Vagina (tissue), 2 donors: ENCODE data around the gene MRPL30. TPM values are rescaled to one million over a fixed set of nuclear protein-coding genes. Genes with fewer than 3 reads are reported as not detected.

ENCODE experiments used
- DNase-seq, 2 donors: peaks; one replicate each; pipeline ENCODE4 v3.0.0-alpha.2; 2017; ENCODE audit errors: extremely low spot score in 2 of 2
- H3K27ac ChIP-seq: fragments of 200-600 bp; sonication (generic); one replicate; pipeline ENCODE4 v1.5.1; 2019
- H3K27me3 ChIP-seq: fragments of 200-600 bp; sonication (generic); one replicate; pipeline ENCODE4 v1.5.1; 2019
- H3K36me3 ChIP-seq, 2 donors: fragments of 200-600 bp; sonication (generic); one replicate each; pipeline ENCODE4 v1.5.1; 2017 to 2019
- H3K4me1 ChIP-seq: fragments of 200-600 bp; sonication (generic); one replicate; pipeline ENCODE4 v1.5.1; 2019
- H3K4me3 ChIP-seq, 2 donors: fragments of 200-600 bp; sonication (generic); 1 replicate in 1 of 2; 2 replicates in 1 of 2; pipeline ENCODE4 v1.5.1; 2016 to 2019
- H3K9me3 ChIP-seq: fragments of 200-600 bp; sonication (generic); one replicate; pipeline ENCODE4 v1.5.1; 2019
- POLR2A ChIP-seq, 2 donors: fragments of 450-650 bp; IDR thresholded peaks; one replicate each; pipeline ENCODE4 v1.6.1; 2017; ENCODE audit warnings: antibody characterized with exemption in 2 of 2, mild to moderate bottlenecking in 2 of 2, moderate library complexity in 2 of 2
- POLR2AphosphoS5 ChIP-seq, 2 donors: sonication (generic); formaldehyde crosslinking; IDR thresholded peaks; one replicate each; pipeline ENCODE4 v1.9.0; 2017; ENCODE audit warnings: antibody characterized with exemption in 2 of 2, mild to moderate bottlenecking in 2 of 2, low read depth in 1 of 2; ENCODE audit not compliant: insufficient read depth in 1 of 2
- intact Hi-C: fragments of 100-400 bp; cut with DNase I; formaldehyde crosslinking; loops from one replicate; pipeline ENCODE4 v1.15.1; 2023
- total RNA-seq: library from RNA; depleted of rRNA; stranded (reverse); fragments of >200 nt; gene quantifications from one replicate; pipeline ENCODE4 v1.2.3, GENCODE V29; 2016
- TF ChIP-seq, protein P1 (sequence below), 3 experiments: fragments of 450-650 bp in 2 of 3; fragments of 200-600 bp in 1 of 3; sonication (generic) in 1 of 3; IDR thresholded peaks; one replicate each; pipeline ENCODE4 v1.5.1; 2017 to 2019; ENCODE audit warnings: antibody characterized with exemption in 3 of 3, mild to moderate bottlenecking in 2 of 3, moderate library complexity in 2 of 3

MRPL30 gene
- total RNA-seq, 1 donor from 2014 or later = 27.0 TPM

DNA sequence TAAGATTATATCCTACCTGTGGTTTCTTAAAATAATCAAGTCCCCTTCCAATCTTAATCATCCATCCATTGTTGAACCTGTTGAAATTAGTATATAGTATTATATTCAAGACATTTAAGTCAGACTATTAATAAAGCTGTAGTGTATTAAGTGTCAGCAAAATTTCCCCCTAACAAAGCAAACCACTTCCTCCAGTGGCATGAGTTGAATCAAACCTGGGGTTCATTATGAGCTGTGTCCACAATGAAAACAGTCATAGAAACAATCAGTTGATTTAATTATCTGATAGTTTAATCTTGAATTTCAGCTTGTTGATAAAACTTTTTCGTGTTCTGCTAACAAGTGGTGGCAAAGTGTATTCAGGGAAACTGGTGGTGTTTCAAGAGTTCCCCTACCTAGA, 11.4 kb upstream of the MRPL30 start:
- H3K9me3 ChIP-seq = no peaks in the 10 kb centered on the region
- no peaks in the 10 kb centered on the region for H3K27me3 ChIP-seq
- TF ChIP-seq, protein P1, sequence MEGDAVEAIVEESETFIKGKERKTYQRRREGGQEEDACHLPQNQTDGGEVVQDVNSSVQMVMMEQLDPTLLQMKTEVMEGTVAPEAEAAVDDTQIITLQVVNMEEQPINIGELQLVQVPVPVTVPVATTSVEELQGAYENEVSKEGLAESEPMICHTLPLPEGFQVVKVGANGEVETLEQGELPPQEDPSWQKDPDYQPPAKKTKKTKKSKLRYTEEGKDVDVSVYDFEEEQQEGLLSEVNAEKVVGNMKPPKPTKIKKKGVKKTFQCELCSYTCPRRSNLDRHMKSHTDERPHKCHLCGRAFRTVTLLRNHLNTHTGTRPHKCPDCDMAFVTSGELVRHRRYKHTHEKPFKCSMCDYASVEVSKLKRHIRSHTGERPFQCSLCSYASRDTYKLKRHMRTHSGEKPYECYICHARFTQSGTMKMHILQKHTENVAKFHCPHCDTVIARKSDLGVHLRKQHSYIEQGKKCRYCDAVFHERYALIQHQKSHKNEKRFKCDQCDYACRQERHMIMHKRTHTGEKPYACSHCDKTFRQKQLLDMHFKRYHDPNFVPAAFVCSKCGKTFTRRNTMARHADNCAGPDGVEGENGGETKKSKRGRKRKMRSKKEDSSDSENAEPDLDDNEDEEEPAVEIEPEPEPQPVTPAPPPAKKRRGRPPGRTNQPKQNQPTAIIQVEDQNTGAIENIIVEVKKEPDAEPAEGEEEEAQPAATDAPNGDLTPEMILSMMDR (IDR thresholded peaks at IDR 0.05) = no peak
- TF ChIP-seq POLR2AphosphoS5 (IDR thresholded peaks at IDR 0.05; ENCODE audit: insufficient read depth in 1 of 2, low read depth in 1 of 2) = no peak
- no peak overlapping the region for H3K4me3 ChIP-seq
- H3K4me1 ChIP-seq = no peaks in the 10 kb centered on the region
- H3K36me3 ChIP-seq = peaks cover 0 to 58% of the 10 kb centered on the region in 2 donors
- no peak overlapping the region for H3K27ac ChIP-seq
- no peak for DNase-seq
- intact Hi-C loops = no loop called here

DNA sequence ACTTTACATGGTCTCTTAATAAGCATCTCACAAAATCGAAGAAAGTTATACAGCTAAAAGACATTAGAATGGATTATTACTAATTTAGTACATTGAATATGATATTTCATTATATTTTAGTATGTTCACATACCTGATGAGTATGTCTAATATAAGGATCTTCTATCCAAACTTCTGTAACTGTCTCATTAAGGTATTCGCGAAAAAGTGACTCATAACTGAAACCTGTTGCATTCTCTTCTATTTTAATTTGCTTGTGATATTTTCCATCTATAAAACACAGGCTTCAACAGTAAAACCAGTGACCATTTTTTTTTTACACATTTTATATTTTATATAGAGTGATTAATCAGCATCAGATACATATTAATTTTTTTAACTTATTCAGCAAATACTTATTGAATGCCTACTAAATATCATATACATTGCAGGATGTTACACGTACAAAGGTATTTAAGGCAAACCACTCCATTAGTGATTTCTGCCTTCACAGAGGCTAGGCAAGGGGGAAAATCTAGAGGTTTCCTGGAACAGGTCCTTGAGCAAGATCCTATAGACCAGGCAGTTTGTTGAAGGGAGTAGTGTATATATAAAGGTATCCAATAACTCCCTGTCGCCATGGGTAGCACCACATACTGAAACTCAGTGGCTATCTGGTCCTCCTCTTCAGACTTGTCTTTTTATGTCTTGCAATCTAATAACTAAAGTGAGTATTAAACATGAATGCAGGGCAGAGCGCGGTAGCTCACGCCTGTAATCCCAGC, 9.4 kb upstream of the MRPL30 start:
- TF ChIP-seq POLR2AphosphoS5 (IDR thresholded peaks at IDR 0.05; ENCODE audit: insufficient read depth in 1 of 2, low read depth in 1 of 2) = no peak
- TF ChIP-seq, protein P1 (IDR thresholded peaks at IDR 0.05) = no peak
- no peak for TF ChIP-seq POLR2A (IDR thresholded peaks at IDR 0.05)
- no peak overlapping the region for H3K27ac ChIP-seq
- no peaks in the 10 kb centered on the region for H3K9me3 ChIP-seq
- H3K36me3 ChIP-seq = peaks cover 0 to 54% of the 10 kb centered on the region in 2 donors
- H3K4me3 ChIP-seq = no peak overlapping the region
- H3K4me1 ChIP-seq = no peaks in the 10 kb centered on the region
- no peak for DNase-seq
- intact Hi-C loops = no loop called here
- H3K27me3 ChIP-seq = no peaks in the 10 kb centered on the region

DNA sequence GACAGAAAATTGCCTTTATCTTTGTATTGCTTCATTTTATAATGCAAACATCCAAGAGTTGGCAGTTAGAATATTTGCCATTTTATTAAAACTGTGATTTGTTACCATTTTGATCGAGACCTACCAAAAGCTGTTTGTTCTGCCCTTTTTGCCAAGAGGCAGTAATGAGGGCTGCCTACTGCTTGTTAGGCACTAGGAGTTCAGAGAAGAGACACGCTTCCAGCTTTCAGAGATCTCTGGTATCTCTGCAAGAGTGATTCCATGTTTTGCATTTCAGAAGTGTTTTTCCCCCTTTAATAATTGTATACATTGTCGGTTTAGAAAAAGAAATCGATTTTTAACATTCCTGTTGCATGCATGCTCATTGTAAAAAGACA, 628 bp downstream of the MRPL30 start:
- Histone ChIP-seq H3K36me3 (no peaks in the 10 kb centered on the region), H3K27me3 (no peaks in the 10 kb centered on the region), H3K4me1 (peaks cover 45% of the 10 kb centered on the region), H3K27ac (peak overlapping the region; percentile 44), H3K9me3 (no peaks in the 10 kb centered on the region), H3K4me3 (peak overlapping the region; percentile 59 to 70)
- intact Hi-C loops = loop anchor here (10.0 kb wide), 1 partner anchor 1477 kb away; no protein-coding TSS in a partner anchor
- no peak for DNase-seq
- TF ChIP-seq, protein P1 (IDR thresholded peaks at IDR 0.05) = no peak
- TF ChIP-seq POLR2AphosphoS5 (IDR thresholded peaks at IDR 0.05; ENCODE audit: insufficient read depth in 1 of 2, low read depth in 1 of 2) (no peak), POLR2A (IDR thresholded peaks at IDR 0.05) (no peak)

DNA sequence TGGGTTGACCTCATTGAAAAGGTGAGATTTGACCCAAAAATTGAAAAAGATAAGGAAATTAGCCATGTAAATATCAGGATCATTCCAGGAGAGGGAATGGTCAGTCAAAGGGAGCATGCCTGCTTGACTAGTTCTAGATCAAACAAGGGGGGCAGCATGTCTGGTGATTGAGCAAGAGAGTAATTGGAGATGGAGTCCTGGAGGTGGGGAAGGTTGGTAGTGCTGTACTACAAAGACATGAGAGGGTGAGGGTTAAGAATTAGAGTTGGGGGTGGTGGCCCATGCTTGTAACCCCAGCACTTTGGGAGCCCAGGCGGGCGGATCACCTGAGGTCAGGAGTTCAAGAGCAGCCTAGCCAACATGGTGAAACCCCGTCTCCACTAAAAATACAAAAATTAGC, 2.0 kb downstream of the MRPL30 start:
- no peak overlapping the region for H3K27ac ChIP-seq
- peaks cover 45% of the 10 kb centered on the region for H3K4me1 ChIP-seq
- no peak overlapping the region for H3K4me3 ChIP-seq
- TF ChIP-seq POLR2A (IDR thresholded peaks at IDR 0.05) = no peak
- no peak for TF ChIP-seq POLR2AphosphoS5 (IDR thresholded peaks at IDR 0.05; ENCODE audit: insufficient read depth in 1 of 2, low read depth in 1 of 2)
- TF ChIP-seq, protein P1 (IDR thresholded peaks at IDR 0.05) = no peak
- no peaks in the 10 kb centered on the region for H3K27me3 ChIP-seq
- no peaks in the 10 kb centered on the region for H3K36me3 ChIP-seq
- intact Hi-C loops = loop anchor here (10.0 kb wide), 1 partner anchor 1478 kb away; no protein-coding TSS in a partner anchor
- no peak for DNase-seq
- no peaks in the 10 kb centered on the region for H3K9me3 ChIP-seq

DNA sequence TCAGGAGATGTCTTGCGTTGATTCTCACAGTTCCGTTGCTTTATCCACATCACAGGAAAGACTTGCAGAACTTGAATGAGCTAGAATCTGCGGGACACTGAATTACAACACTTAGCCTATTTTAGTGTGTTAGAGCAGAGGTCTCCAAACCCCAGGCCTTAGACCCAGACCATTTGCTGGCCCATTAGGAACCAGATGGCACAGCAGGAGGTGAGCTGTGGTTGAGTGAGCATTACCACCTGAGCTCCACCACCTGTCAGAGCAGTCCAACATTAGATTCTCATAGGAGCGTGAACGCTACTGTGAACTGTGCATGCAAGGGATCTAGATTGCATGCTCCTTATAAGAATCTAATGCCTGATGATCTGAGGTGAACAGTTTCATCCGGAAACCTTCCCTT, 3.8 kb downstream of the MRPL30 start:
- intact Hi-C loops = loop anchor here (10.0 kb wide), 1 partner anchor 1480 kb away; no protein-coding TSS in a partner anchor
- Histone ChIP-seq H3K4me3 (no peak overlapping the region), H3K36me3 (peaks cover 0 to 2% of the 10 kb centered on the region in 2 donors), H3K27ac (no peak overlapping the region), H3K4me1 (peaks cover 34% of the 10 kb centered on the region), H3K9me3 (no peaks in the 10 kb centered on the region), H3K27me3 (no peaks in the 10 kb centered on the region)
- no peak for DNase-seq
- TF ChIP-seq POLR2AphosphoS5 (IDR thresholded peaks at IDR 0.05; ENCODE audit: insufficient read depth in 1 of 2, low read depth in 1 of 2) (no peak), POLR2A (IDR thresholded peaks at IDR 0.05) (no peak)
- TF ChIP-seq, protein P1 (IDR thresholded peaks at IDR 0.05) = no peak
